Gastrocnemius medialis (tissue), 4 donors: ENCODE data around the gene ZAP70. TPM values are rescaled to one million over a fixed set of nuclear protein-coding genes. Genes with fewer than 3 reads are reported as not detected.

Source experiments
- ATAC-seq, 2 donors: fragments of 150-250 bp; one replicate each; pipeline ENCODE4 v1.9.1; 2016
- DNase-seq, 2 donors: peaks; one replicate each; pipeline ENCODE4 v3.0.0-alpha.2; 2019
- H3K27ac ChIP-seq, 4 donors: fragments of 200-600 bp; sonication (generic); 1 replicate in 1 of 4; 2 replicates in 3 of 4; pipeline ENCODE4 v1.5.1; 2016 to 2018; ENCODE audit warnings: mild to moderate bottlenecking in 2 of 4, moderate library complexity in 1 of 4
- H3K27me3 ChIP-seq, 3 donors: fragments of 200-600 bp; sonication (generic) in 2 of 3; 1 replicate in 1 of 3; 2 replicates in 2 of 3; pipeline versions ENCODE4 v1.5.1 to v1.6.0; 2016 to 2019; ENCODE audit warnings: mild to moderate bottlenecking in 1 of 3, moderate library complexity in 1 of 3
- H3K36me3 ChIP-seq, 2 donors: fragments of 200-600 bp; sonication (generic) in 1 of 2; one replicate each; pipeline ENCODE4 v1.5.1; 2017 to 2018
- H3K4me1 ChIP-seq, 2 donors: fragments of 200-600 bp; sonication (generic) in 1 of 2; one replicate each; pipeline ENCODE4 v1.5.1; 2016 to 2017; ENCODE audit warnings: mild to moderate bottlenecking in 2 of 2
- H3K4me3 ChIP-seq, 4 donors: fragments of 200-600 bp; sonication (generic) in 3 of 4; 1 replicate in 1 of 4; 2 replicates in 3 of 4; pipeline ENCODE4 v1.5.1; 2016 to 2019; ENCODE audit warnings: mild to moderate bottlenecking in 2 of 4
- H3K9me3 ChIP-seq, 3 donors: fragments of 200-600 bp; sonication (generic) in 2 of 3; 1 replicate in 1 of 3; 2 replicates in 2 of 3; pipeline ENCODE4 v1.5.1; 2016 to 2019
- POLR2A ChIP-seq, 2 donors: fragments of 450-650 bp; IDR thresholded peaks; one replicate each; pipeline ENCODE4 v1.6.1; 2017; ENCODE audit warnings: antibody characterized with exemption in 2 of 2, mild to moderate bottlenecking in 2 of 2, moderate library complexity in 2 of 2
- in situ Hi-C, 4 donors: fragments of 200-750 bp; cut with MboI; loops; one replicate each; pipeline versions ENCODE4 v1.15.0 to v1.8.0; 2017; ENCODE audit warnings: low sequenced_read_pairs in 4 of 4
- intact Hi-C: fragments of 100-400 bp; cut with DNase I; formaldehyde crosslinking; loops from one replicate; pipeline ENCODE4 v1.15.1; 2023; ENCODE audit warnings: low total_unique reads
- total RNA-seq, 4 donors: library from RNA; depleted of rRNA; stranded (reverse); fragments of >200 nt; gene quantifications; one replicate each; pipeline versions ENCODE4 v1.1.0 to v1.2.3, GENCODE V29; 2016
- TF ChIP-seq, protein P1 (sequence below), 5 experiments: fragments of 450-650 bp in 3 of 5; fragments of 200-600 bp in 2 of 5; sonication (generic) in 2 of 5; IDR thresholded peaks in 4 of 5; conservative IDR thresholded peaks in 1 of 5; 1 replicate in 4 of 5; 2 replicates in 1 of 5; pipeline ENCODE4 v1.5.1; 2016 to 2019; ENCODE audit warnings: antibody characterized with exemption in 5 of 5, mild to moderate bottlenecking in 3 of 5, moderate library complexity in 3 of 5

Gene ZAP70
- total RNA-seq, 4 donors from 2014 or later, result 0.25 to 1.1 TPM; not detected in 2

DNA sequence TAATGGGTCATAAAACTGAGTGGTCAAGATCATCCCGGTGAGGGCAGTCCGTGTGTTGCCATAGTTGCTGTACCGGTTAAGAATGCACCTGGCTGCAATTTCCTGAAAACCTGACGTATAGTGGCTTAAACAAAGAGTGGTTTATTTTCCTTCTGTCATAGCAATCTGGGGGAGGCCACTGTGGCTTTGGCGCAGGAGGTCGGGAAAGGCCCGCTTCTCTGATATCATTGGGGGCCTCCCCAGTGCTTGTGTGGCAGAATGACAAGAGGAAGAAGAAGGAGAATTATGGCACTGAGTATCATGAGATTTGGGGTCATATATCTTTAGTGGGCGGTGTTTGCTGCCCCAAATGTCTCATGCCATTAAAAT, 39.5 kb upstream of the ZAP70 start:
- Histone ChIP-seq H3K27me3 (no peaks in the 10 kb centered on the region), H3K36me3 (peaks cover 0 to 9% of the 10 kb centered on the region in 2 donors), H3K27ac (no peak overlapping the region), H3K4me3 (no peak overlapping the region), H3K9me3 (no peaks in the 10 kb centered on the region), H3K4me1 (no peaks in the 10 kb centered on the region)
- in situ Hi-C loops, result loop anchor here in 2 of 4 donors (10.0 to 25.0 kb wide), 2 partner anchors 1137 to 1609 kb away; partner anchors contain the start of gene ARID5A (in 1 of the 2)
- no peak for DNase-seq
- intact Hi-C loops, result no loop called here
- no peak for ATAC-seq
- TF ChIP-seq POLR2A (IDR thresholded peaks at IDR 0.05), result no peak
- TF ChIP-seq, protein P1, sequence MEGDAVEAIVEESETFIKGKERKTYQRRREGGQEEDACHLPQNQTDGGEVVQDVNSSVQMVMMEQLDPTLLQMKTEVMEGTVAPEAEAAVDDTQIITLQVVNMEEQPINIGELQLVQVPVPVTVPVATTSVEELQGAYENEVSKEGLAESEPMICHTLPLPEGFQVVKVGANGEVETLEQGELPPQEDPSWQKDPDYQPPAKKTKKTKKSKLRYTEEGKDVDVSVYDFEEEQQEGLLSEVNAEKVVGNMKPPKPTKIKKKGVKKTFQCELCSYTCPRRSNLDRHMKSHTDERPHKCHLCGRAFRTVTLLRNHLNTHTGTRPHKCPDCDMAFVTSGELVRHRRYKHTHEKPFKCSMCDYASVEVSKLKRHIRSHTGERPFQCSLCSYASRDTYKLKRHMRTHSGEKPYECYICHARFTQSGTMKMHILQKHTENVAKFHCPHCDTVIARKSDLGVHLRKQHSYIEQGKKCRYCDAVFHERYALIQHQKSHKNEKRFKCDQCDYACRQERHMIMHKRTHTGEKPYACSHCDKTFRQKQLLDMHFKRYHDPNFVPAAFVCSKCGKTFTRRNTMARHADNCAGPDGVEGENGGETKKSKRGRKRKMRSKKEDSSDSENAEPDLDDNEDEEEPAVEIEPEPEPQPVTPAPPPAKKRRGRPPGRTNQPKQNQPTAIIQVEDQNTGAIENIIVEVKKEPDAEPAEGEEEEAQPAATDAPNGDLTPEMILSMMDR (IDR thresholded peaks at IDR 0.05 in 4 of 5, conservative IDR thresholded peaks at IDR 0.05 in 1 of 5), result no peak

DNA sequence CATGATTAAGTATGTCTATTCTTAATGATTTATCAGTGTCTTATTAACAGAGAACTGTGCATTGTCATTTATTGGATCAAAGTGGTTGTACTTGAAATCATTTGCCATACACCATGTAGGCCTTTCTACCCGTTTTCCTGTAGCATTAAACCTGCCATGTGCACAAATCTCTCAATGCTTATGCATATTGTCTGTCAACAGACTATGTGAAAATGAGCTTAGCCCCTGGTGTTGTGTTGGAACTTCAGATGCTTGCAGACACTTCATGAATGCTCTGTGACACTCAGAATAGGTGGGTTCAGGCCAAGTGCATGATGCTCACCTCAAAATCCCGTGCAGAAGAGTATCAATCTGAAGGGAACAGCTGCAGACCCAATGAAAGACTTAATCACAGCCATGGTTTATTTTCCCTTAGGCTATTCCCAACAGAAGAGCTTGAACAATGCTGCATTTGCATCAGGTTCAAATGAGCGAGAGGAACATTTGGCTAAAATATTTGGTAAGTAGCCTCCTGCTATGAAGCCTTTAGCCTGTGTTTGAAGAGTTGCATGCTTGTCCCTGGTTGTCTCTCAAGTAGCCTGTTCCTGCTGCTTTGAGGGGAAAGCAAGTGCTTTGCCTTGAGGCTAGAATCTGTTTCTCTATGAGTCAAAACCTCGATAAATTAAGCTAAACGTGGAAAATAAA, 37.8 kb upstream of the ZAP70 start:
- H3K27me3 ChIP-seq, result no peaks in the 10 kb centered on the region
- H3K9me3 ChIP-seq, result no peaks in the 10 kb centered on the region
- no peaks in the 10 kb centered on the region for H3K4me1 ChIP-seq
- intact Hi-C loops, result no loop called here
- DNase-seq (no peak), ATAC-seq (no peak)
- no peak overlapping the region for H3K4me3 ChIP-seq
- TF ChIP-seq, protein P1 (IDR thresholded peaks at IDR 0.05 in 4 of 5, conservative IDR thresholded peaks at IDR 0.05 in 1 of 5), result no peak
- no peak for TF ChIP-seq POLR2A (IDR thresholded peaks at IDR 0.05)
- H3K27ac ChIP-seq, result no peak overlapping the region
- in situ Hi-C loops, result loop anchor here in 2 of 4 donors (10.0 to 25.0 kb wide), 2 partner anchors 1611 to 1613 kb away; no protein-coding TSS in a partner anchor
- H3K36me3 ChIP-seq, result peaks cover 0 to 9% of the 10 kb centered on the region in 2 donors

DNA sequence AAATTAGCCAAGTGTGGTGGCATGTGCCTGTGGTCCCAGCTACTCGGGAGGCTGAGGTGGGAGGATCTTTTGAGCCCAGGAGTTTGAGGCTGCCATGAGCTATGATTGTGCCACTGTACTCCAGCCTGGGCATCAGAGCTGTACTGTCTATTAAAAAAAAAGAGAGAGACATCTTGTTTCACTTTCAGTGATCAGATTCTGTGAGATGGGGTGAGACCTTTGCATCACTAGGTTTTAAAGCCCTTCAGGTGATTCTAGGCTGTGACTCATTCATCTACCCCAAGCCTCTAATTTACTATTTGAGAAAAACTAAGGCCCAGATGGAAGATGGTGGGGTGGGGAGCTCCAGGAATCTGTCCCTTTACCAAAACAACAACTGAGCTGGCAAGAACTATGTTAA, 36.8 kb upstream of the ZAP70 start:
- intact Hi-C loops (no loop called here), in situ Hi-C loops (loop anchor here in 2 of 4 donors (10.0 to 25.0 kb wide), 2 partner anchors 1612 to 1614 kb away; no protein-coding TSS in a partner anchor)
- Histone ChIP-seq H3K27me3 (no peaks in the 10 kb centered on the region), H3K9me3 (no peaks in the 10 kb centered on the region), H3K4me1 (no peaks in the 10 kb centered on the region), H3K27ac (no peak overlapping the region), H3K4me3 (no peak overlapping the region), H3K36me3 (peaks cover 0 to 9% of the 10 kb centered on the region in 2 donors)
- TF ChIP-seq, protein P1 (IDR thresholded peaks at IDR 0.05 in 4 of 5, conservative IDR thresholded peaks at IDR 0.05 in 1 of 5), result no peak
- TF ChIP-seq POLR2A (IDR thresholded peaks at IDR 0.05), result no peak
- ATAC-seq, result no peak
- no peak for DNase-seq

DNA sequence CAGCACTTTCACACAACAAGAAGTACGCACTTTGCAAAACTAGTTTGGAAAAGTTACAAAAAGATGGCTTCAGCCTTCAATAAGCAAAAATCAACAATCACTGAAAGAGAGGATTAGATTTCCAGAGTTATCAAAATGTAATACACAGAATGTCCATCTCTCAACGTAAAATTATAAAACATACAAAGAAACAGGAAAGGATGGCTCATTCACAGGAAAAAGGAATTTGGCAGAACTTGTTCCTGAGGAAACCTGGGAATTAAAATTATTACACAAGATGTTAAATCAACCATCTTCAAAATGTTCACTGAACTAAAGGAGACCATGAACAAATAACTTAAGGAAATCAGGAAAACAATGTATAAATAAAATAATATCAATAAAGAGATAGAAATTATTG, 35.9 kb upstream of the ZAP70 start:
- no peak overlapping the region for H3K27ac ChIP-seq
- ATAC-seq (no peak), DNase-seq (no peak)
- H3K4me1 ChIP-seq, result no peaks in the 10 kb centered on the region
- no peaks in the 10 kb centered on the region for H3K27me3 ChIP-seq
- TF ChIP-seq, protein P1 (IDR thresholded peaks at IDR 0.05 in 4 of 5, conservative IDR thresholded peaks at IDR 0.05 in 1 of 5), result no peak
- TF ChIP-seq POLR2A (IDR thresholded peaks at IDR 0.05), result no peak
- no peak overlapping the region for H3K4me3 ChIP-seq
- intact Hi-C loops, result no loop called here
- H3K36me3 ChIP-seq, result peaks cover 0 to 9% of the 10 kb centered on the region in 2 donors
- in situ Hi-C loops, result loop anchor here in 2 of 4 donors (10.0 to 25.0 kb wide), 2 partner anchors 1613 to 1615 kb away; no protein-coding TSS in a partner anchor
- H3K9me3 ChIP-seq, result no peaks in the 10 kb centered on the region
